Hippocampal formation (tissue), 2 donors: ENCODE measurements around the gene TLCD1.
"Not testable (repeated sequence)": the region's sequence is repeated elsewhere in the genome, so short reads cannot be mapped to it uniquely, and the experiment has no call there.

Source experiments
- DNase-seq, 2 donors: peaks; one replicate each; lab custom pipeline; 2025; lab: John Stamatoyannopoulos, UW

The TLCD1 gene

GRCh38 chr17:28747051-28747691, 21.1 kb upstream of the TLCD1 start:
- peak; percentile 41 to 75 for DNase-seq

DNA sequence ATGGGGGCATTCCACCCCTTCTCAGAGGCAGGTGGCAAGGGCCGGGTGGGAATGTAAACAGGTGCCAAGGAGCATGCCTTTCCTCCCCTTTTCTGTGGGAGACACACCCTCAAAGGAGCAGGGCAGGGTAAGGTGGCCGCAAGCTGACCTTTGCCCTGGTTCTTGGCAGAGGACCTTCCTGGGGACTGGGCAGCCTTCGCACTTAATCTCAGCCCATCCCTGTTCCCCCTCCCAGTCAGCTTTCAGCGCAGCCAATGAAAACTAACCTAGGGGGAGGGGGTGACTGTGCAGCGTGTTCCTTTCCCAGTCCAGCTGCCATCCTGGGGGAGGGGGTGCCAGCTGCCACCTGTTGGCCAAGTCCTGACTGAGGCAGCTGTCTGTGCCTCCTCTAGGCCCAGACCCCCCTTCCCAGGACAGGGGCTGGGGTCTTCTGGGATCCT, 20.6 kb upstream of the TLCD1 start:
- peak; percentile 33 to 38 for DNase-seq

DNA sequence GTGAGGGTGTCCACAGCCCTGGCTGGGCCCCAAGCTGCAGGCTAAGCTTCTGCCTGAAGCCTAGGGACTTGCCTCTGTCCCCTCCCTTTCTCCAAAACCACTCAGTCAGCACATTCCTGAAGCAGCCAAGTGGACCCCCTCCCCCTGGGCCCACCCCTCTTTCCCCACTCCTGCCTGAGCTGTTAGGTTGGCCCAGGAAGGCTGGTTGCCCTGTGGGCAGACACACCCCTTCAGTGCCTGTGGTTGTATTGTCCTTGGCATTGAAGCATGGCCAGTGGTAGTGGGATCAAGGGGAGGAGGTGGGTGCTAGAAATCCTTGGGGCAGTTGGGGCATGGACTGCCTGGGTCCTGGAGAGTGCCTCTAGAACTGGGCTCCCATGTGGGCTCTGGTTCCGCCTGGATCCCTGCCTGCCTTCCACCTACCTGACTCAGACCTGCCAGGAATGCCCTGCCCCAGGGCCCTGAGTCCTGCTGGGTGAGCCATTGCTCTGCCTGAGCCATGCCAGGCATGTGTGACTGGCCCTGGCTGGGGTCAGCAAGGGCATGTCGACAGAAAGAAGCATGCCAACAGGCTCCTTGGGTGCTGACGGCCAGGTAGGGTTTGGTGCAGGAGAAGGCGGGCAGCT, 19.9 kb upstream of the TLCD1 start:
- DNase-seq, result no peak

- DNase-seq, result peak; percentile 91 to 93
These were observed 19.1 kb upstream of the TLCD1 start for GRCh38 chr17:28744972-28745785.

GRCh38 chr17:28744104-28744971, 18.3 kb upstream of the TLCD1 start:
- DNase-seq, result no peak

GRCh38 chr17:28743243-28744103, 17.4 kb upstream of the TLCD1 start, which contains the start of gene TRAF4:
TSS of gene TRAF4 (plus strand) at chr17:28744011. CDS start at chr17:28744113, 102 bp downstream.
- DNase-seq, result peak; percentile 59 to 77

GRCh38 chr17:28741358-28742349, 15.6 kb upstream of the TLCD1 start:
- peak in 1 of 2 donors; percentile 15 for DNase-seq

- no peak for DNase-seq
These were observed 14.6 kb upstream of the TLCD1 start for GRCh38 chr17:28740406-28741357.

- DNase-seq, result no peak
These were observed 12.8 kb upstream of the TLCD1 start for GRCh38 chr17:28738680-28739384.

DNA sequence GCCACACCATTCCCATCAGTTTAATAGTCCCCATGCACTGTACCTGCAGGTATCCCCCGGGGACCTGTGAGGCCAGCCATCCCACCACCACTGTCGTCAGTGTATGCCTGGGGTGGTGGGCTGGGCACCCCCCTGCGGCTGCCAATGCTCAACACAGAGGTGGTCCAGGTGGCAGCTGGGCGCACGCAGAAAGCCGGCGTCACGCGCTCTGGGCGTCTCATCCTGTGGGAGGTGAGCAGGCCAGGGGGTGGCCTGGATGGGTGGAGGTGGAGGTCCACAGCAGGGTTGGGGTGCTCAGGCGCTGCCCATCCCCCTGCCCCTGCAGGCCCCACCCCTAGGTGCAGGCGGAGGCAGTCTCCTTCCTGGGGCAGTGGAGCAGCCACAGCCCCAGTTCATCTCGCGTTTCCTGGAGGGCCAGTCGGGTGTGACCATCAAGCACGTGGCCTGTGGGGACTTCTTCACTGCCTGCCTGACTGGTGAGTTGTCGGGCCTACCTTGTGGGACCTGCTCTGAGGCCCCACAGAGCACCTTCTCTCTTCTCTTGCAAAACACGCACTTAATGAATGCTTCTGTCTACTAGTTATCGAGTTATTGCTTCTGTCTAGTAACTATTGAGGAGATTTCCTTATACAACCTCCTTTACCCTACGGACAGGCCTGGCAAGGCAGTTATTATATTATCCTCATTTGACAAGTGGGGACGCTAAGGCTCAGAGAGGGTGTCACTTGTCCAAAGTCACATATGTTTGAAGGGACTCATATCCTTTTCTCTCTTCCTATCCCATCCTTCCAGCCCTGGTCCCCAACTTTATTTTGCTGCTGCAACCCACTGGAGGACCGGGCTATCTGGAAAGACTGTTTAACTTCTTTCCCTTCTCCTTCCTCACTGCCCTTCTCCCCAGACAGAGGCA, 12.0 kb upstream of the TLCD1 start:
- no peak for DNase-seq

GRCh38 chr17:28737316-28737715, 11.3 kb upstream of the TLCD1 start:
- no peak for DNase-seq

- not testable (repeated sequence) for DNase-seq
These were observed 10.1 kb upstream of the TLCD1 start for GRCh38 chr17:28735913-28736769.

GRCh38 chr17:28735242-28735722, 9.2 kb upstream of the TLCD1 start:
- DNase-seq, result no peak

DNA sequence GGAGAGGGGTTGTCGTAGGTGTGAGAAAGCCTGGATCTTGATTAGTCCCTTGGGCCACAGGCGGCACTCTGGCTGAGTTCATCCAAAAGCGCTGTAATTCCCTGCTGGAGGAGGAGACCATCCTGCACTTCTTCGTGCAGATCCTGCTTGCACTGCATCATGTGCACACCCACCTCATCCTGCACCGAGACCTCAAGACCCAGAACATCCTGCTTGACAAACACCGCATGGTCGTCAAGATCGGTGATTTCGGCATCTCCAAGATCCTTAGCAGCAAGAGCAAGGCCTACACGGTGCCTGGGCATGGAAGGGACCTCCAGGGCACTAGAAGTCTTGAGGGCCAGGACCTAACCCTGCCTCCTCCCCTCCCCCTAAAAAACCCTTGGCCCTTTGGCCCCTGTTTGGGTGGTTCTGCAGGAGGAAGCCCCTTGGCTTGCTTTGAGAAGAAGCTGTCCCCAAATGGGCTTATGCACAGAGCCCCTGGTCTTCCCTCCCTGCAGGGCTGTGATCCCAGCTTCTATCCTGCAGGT, 8.7 kb upstream of the TLCD1 start:
- no peak for DNase-seq

GRCh38 chr17:28733346-28733745, 7.3 kb upstream of the TLCD1 start:
- no peak for DNase-seq
